ENCODE results near the gene LDLRAD1.

DNA sequence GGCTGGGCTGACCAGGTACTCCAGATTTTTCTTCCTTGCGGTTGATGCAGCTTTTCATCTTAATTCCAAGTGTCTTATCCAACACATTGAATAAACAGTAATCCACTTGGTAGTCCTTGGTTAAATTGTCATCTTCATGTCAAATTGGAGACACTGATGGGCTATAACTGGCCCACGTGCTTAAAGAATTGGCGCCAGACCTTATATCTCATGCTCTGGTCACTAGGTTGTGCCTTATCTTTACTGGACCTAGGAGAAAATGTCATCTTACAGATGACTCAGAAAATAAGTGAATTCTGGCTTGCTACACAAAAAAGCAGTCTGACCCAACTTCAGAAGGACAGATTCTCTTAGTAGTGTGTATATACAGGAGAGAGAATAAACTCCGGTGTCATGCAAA, 55.6 kb downstream of the LDLRAD1 start:
- TF ChIP-seq, protein P1, sequence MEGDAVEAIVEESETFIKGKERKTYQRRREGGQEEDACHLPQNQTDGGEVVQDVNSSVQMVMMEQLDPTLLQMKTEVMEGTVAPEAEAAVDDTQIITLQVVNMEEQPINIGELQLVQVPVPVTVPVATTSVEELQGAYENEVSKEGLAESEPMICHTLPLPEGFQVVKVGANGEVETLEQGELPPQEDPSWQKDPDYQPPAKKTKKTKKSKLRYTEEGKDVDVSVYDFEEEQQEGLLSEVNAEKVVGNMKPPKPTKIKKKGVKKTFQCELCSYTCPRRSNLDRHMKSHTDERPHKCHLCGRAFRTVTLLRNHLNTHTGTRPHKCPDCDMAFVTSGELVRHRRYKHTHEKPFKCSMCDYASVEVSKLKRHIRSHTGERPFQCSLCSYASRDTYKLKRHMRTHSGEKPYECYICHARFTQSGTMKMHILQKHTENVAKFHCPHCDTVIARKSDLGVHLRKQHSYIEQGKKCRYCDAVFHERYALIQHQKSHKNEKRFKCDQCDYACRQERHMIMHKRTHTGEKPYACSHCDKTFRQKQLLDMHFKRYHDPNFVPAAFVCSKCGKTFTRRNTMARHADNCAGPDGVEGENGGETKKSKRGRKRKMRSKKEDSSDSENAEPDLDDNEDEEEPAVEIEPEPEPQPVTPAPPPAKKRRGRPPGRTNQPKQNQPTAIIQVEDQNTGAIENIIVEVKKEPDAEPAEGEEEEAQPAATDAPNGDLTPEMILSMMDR (IDR thresholded peaks at IDR 0.05; ENCODE audit: extremely low read depth in 1 of 2, insufficient read depth in 1 of 2, low read depth in 1 of 2, low read length in 2 of 2) = no peak
- TF ChIP-seq EZH2 (IDR thresholded peaks at IDR 0.05; ENCODE audit: borderline replicate concordance, low read depth, low read length, severe bottlenecking) (no peak), POLR2AphosphoS5 (IDR thresholded peaks at IDR 0.05; ENCODE audit: insufficient read depth, low read depth, low read length) (no peak), POLR2A (IDR thresholded peaks at IDR 0.05; ENCODE audit: low read depth, low read length) (no peak), MYC (IDR thresholded peaks at IDR 0.05; ENCODE audit: low read depth, low read length) (no peak), JUN (IDR thresholded peaks at IDR 0.05; ENCODE audit: borderline replicate concordance, insufficient read depth, insufficient read length, low read depth) (no peak)
- TF ChIP-seq, protein P2, sequence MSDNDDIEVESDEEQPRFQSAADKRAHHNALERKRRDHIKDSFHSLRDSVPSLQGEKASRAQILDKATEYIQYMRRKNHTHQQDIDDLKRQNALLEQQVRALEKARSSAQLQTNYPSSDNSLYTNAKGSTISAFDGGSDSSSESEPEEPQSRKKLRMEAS (IDR thresholded peaks at IDR 0.05; ENCODE audit: insufficient read depth, insufficient read length) = no peak

All from endothelial cell of umbilical vein (primary cell).